ENCODE measurements around the gene SLC6A4.

The SLC6A4 gene

DNA sequence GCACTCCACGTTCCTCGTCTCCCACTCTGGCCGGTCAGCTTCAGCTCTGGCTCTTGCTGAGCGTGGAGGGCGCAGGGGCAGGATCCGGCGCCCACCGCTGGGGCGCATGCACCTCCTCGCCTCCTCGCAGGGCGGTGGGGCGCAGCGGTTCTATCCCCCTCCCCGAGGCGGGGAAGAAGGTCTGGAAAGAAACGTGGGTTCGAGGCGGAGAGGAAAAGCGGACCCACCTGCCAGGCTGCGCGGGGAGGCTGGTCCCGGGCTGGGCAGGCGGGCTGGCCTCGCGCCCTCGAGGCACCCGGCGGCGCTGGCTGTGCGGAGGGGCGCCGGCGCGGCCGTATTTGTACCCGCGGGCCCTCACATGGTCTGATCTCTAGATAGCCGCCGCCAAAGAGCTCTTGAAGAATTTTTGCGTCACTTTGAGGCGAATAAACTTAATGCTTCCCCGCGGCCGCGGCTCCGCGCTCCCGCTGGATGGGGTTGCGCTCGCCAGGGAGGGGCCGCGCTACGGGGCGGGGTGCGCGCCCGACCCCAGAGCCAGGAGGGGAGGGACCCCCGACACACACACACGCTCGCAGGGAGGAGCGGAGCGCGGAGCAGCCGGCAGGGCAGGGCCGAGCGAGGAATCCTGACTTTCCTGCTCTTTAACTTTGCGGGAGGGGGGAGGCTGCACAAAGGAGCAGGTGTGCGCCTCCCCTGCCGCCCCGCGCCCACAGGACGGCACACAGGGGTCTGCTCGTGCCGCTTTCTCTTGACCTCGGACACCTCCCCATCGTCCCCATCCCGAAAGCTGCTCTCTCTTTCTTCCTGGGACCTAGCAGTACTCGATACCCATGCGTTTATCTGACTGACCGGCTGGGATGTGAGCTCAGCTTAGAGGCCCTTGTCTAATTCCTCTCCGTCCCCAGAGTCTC lies at the start of gene SLC6A4:
SLC6A4 (minus strand) TSS at position 312 of the 911 bp plus-strand sequence. CDS start 13,739 bp downstream, outside the sequence.
- no peak for DNase-seq (ENCODE audit: low read depth in 3 of 3, low spot score in 1 of 3)

- no peak for DNase-seq (ENCODE audit: low read depth in 3 of 3, low spot score in 1 of 3)
Measured at GRCh38 chr17:30279156-30279555, 43.7 kb upstream of the SLC6A4 start.

DNA sequence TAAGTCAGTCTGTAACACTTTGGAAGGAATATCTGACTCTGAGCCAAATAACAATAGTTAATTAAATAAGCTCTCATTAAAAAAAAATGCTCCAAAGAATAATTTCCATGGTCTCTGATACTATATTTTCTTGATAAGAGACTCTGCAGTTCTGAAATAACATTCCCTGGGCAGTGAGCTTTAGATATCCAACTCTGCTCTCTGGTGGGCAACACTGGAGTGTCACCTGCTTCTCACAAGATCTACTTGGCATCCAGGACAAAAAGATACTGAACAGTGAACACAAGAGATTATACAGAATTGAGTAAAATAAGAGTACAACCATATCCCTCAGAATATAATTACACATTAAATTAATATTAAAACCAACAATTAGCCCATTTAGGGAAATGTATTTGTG lies 42.5 kb upstream of the SLC6A4 start:
- no peak for DNase-seq (ENCODE audit: low read depth in 3 of 3, low spot score in 1 of 3)

GRCh38 chr17:30275911-30276310 lies 40.4 kb upstream of the SLC6A4 start:
- no peak for DNase-seq (ENCODE audit: low read depth in 3 of 3, low spot score in 1 of 3)

DNA sequence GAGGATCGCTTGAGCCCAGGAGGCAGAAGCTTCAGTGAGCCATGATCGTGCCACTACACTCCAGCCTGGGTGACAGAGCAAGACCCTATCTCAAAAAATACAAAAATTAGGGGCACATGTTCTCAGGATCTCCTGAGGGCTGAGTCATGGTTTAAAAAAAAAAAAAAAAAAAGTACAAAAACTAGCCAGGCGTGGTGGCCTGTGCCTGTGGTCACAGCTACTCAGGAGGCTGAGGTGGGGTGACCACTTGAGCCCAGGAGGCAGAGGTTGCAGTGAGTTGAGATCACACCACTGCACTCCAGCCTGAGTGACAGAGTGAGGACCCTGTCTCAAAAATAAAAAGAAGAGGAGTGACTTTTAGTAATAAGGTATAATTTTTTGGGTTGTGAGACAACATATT lies 39.4 kb upstream of the SLC6A4 start:
- DNase-seq (ENCODE audit: low read depth in 3 of 3, low spot score in 1 of 3), result no peak

GRCh38 chr17:30273373-30273772 lies 37.9 kb upstream of the SLC6A4 start:
- DNase-seq (ENCODE audit: low read depth in 3 of 3, low spot score in 1 of 3), result no peak

DNA sequence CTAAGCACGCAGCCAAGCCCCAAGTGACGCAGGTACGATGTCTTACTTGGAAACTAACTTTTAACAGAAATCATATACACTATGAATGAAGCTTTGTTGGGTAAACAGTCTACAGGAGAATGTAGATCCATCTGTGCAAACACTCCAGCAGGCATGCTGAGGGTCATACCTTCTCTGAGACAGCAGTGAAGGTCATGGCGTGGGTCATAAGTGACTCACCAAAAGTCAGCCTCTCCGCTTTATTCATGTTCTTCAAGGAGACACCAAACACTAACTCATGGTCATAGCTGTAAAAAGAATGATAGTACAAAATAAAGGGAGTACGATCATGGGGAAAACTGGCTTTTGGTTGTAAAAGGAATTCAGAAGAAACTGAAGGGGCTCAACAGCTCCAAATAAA lies 35.6 kb upstream of the SLC6A4 start:
- DNase-seq (ENCODE audit: low read depth in 3 of 3, low spot score in 1 of 3), result no peak

- no peak for DNase-seq (ENCODE audit: low read depth in 3 of 3, low spot score in 1 of 3)
Measured at GRCh38 chr17:30267625-30268024, 32.1 kb upstream of the SLC6A4 start.

- no peak for DNase-seq (ENCODE audit: low read depth in 3 of 3, low spot score in 1 of 3)
Measured at GRCh38 chr17:30263552-30264333, 28.2 kb upstream of the SLC6A4 start.

DNA sequence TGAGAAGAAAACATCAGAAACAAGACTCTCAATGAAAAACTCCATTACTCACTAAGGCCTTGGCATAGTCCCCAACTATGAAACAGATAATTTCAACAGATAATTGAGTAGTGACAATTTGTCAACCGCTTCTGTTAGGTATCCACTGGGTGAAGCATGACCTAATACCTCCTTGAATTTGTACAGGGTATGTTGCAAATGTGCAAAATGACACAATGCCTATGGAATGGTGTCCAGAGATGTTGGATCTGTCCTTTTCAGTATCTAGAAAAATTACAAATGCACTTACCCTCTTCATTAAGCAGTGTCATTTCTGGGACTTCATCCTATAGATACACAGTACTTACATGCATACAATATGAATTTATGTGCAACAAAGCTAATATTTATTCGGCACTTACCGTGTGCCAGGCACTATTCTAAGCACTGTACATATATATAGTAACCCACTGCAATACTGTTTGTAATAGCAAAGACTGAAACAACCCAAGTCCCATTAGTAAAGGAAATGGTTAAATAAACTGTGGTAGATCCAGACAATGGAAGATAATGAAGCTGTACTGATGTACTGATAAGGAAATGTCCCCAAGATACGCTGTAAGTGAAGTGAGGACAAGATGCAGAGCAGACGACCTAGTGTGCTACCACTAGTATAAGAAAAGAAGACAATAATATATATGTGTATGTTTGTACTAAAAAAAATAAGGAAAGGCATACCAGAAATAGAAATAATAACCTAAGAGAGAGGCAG lies 21.4 kb upstream of the SLC6A4 start:
- DNase-seq (ENCODE audit: low read depth in 3 of 3, low spot score in 1 of 3), result no peak

DNA sequence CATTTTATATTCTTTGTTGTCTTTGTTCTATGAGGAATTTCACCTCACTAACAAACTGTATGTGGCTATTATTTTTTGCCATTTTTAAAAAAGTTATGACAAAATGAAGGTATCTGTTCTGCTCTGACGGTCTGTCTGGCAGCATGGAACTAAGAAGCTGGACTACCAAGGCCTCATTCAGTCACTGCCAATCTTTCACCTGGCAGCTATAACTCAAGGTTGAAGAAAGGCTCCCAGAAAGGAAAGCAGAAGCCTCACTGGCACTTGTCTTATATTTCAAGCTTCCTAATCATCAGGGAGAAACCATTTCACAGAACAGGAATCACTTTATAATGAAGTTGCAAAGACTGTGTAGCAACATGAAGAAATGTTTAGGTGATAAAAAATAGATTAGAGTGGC lies 18.7 kb upstream of the SLC6A4 start:
- no peak for DNase-seq (ENCODE audit: low read depth in 3 of 3, low spot score in 1 of 3)

DNA sequence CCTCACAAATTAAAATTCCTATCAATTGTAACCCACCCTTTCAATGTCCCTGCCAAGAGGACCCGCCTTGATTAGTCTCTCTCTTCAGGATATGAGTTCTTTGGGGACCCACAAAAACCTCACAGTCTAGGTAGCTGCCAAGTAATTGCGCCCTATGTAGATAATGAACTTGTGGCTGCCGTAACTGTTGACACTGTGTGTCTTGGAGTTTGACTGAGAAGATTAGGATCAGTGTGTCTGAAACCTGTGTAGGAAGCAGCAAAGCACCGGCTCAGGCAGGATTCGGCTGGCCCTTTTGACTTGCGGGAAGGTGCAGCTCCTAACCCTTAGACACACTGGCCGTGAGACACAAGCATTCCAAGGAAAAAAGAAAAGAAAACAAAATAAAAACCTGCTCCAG lies 17.8 kb upstream of the SLC6A4 start:
- no peak for DNase-seq (ENCODE audit: low read depth in 3 of 3, low spot score in 1 of 3)

- DNase-seq (ENCODE audit: low read depth in 3 of 3, low spot score in 1 of 3), result no peak
Measured at GRCh38 chr17:30251931-30252330, 16.4 kb upstream of the SLC6A4 start.

DNA sequence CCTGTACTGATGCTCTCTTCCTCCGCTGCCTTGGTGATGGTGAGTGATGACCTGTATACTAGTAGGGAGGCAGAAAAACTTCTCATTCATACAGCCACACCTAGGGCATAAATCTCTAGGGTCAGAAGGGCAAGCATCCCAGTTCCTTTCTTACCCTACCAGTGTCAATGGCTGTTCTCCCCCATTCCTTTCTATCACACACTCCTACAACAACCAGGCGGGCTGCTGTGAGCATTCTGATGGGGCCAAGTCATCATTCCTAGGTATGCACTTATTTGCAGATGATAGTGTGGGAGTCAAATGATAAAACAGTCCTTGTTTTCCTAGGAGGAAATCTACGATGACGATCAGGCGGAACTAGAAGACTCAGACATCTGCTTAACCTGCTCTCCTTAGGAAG lies 14.0 kb upstream of the SLC6A4 start:
- DNase-seq (ENCODE audit: low read depth in 3 of 3, low spot score in 1 of 3), result no peak

DNA sequence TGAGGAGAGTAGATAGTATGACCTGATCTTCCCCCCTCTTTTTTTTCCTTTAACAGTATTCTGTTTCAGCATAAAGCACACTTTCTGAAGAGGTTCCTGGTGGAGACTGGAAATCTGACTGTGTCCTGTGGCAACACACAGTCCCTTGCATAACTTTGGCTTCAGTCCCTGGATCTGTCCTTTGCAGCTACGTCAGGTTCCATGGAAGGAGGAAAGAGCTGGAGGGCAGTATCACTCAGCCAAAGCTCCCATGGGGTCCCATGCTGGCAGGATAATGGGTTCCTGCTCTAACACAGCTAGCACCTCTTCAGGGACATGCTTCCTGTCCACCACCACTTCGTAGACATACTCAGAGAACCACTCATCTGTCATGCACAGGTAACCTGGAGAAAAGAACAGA lies 13.3 kb upstream of the SLC6A4 start:
- no peak for DNase-seq (ENCODE audit: low read depth in 3 of 3, low spot score in 1 of 3)

GRCh38 chr17:30246460-30246859 lies 11.0 kb upstream of the SLC6A4 start:
- no peak for DNase-seq (ENCODE audit: low read depth in 3 of 3, low spot score in 1 of 3)

DNA sequence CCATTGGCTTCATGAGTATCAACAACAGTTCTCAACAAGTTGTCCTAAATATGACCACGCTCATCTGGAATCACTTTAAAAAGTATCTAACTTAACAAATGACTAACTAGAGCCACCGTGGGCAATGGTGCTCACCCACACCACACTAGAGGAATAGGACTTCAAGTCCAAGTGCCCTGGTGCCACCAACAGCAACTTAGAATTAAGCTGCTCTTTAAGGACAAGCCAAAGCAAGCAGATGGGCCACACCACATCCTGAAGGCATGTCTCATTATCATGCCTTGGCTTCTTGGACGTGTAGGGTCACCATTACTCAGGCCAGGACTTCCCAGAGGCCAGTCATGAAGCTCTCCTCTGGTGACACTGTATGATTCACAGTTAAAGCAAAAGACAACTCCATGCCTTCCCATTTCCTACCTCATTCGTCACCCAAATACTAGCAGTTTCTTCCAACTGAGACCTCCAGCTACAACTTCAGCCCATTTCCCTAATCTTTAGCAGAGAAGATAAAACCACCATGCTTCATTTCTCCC lies 9.4 kb upstream of the SLC6A4 start:
- no peak for DNase-seq (ENCODE audit: low read depth in 3 of 3, low spot score in 1 of 3)

DNA sequence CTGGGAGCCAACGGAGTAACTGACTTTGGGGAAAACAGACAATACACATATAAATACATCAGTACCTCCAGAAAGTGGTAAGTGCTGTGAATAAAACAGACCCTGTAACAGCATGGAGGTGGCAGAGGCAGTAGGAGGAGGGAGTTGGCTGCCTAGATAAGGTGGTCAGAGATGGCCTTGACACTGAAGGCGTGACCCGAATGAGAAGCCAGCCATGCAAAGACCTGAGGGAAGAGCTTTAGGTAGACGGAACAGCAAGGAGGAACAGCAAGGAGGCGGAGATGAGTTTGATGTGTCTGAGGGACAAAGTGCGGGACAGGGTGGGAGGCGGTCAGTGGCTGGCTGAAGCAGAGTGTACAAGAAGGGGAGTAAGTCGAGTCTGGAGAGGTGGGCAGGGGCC lies 8.1 kb upstream of the SLC6A4 start:
- DNase-seq (ENCODE audit: low read depth in 3 of 3, low spot score in 1 of 3), result no peak

DNA sequence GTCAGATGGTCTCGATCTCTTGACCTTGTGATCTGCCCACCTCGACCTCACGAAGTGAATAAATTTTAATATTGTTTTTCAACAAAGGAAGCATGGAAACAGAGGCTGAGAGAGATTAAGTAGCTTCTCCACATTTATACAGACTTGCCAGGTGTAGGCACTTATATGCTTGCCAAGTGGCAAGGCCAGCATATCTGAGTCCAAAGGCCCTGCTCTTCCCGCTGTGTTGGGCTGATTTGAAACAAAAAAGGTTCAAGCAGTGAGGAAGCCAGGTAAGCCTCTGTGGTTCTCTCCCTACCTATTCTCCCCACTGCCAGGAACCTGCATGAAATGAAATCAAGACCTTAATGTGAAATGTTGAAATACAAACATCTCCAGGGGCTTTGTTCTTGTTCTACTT lies 7.5 kb upstream of the SLC6A4 start:
- no peak for DNase-seq (ENCODE audit: low read depth in 3 of 3, low spot score in 1 of 3)

- DNase-seq (ENCODE audit: low read depth in 3 of 3, low spot score in 1 of 3), result no peak
Measured at GRCh38 chr17:30241051-30241450, 5.6 kb upstream of the SLC6A4 start.

- no peak for DNase-seq (ENCODE audit: low read depth in 3 of 3, low spot score in 1 of 3)
Measured at GRCh38 chr17:30240177-30240576, 4.7 kb upstream of the SLC6A4 start.

Data from stimulated activated CD4-positive, alpha-beta T cell treated with anti-CD3 and anti-CD28 coated beads, TNF-alpha, amount 100 ng/mL, for 1 hour (primary cell).